GM12874 (cell line): ENCODE results near the gene KMT5C.

Experiments used
- CTCF ChIP-seq: IDR thresholded peaks from 2 replicates; pipeline ENCODE4 v1.5.1; 2011; ENCODE audit warnings: low read depth, mild to moderate bottlenecking, control low read depth, low read length, moderate library complexity; ENCODE audit not compliant: insufficient read depth

KMT5C gene

DNA sequence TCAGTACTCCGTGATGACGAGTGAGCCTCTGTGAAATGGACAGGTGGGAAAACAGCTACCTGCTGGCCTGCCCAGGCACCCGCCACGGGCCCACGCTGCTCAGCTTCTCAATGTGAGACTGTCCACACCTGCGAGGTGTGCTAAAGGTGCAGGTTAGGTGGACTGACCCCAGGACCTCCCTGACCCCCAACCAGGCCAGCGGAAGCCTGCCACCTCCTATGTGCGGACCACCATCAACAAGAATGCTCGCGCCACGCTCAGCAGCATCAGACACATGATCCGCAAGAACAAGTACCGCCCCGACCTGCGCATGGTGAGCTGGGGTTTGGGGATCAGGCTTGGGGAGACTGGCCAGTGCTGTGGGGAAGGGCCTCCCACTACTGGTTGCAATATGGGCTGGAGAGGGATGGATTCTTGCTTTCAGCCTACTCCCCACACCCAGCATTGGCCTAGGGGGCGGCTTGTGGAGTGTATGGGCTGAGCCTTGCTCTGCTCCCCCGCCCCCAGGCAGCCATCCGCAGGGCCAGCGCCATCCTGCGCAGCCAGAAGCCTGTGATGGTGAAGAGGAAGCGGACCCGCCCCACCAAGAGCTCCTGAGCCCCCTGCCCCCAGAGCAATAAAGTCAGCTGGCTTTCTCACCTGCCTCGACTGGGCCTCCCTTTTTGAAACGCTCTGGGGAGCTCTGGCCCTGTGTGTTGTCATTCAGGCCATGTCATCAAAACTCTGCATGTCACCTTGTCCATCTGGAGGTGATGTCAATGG is 48.2 kb downstream of the KMT5C start:
- TF ChIP-seq CTCF: no peak

DNA sequence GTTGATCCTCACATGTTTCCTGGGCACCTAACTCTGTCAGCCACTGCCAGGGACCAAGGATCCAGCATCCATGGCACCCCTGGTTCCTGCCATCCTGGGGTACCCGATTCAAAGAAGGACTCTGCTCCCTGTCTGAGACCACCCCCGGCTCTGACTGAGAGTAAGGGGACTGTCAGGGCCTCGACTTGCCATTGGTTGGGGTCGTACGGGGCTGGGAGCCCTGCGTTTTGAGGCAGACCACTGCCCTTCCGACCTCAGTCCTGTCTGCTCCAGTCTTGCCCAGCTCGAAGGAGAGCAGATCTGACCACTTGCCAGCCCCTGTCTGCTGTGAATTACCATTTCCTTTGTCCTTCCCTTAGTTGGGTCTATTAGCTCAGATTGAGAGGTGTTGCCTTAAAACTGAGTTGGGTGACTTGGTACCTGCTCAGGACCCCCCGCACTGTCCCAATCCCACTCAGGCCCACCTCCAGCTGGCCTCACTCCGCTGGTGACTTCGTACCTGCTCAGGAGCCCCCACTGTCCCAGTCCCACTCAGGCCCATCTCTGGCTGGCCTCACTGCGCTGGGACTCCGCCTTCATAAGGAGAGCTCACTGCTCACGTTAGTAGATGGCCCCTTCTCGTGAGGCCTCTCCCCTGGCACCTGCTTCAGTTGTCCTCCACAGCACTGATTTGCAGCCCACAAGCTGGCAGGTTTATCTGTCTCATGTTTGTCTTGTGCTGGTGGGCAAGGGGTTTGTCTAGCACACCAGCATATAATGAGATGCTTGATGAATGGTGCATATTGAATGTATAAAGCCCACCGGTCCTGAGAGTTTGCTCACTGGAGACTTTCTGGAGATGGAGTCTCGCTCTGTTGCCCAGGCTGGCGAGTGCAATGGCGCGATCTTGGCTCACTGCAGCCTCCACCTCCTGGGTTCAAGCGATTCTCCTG is 50.0 kb downstream of the KMT5C start:
- no peak for TF ChIP-seq CTCF

GRCh38 chr19:55390461-55390880 is 50.8 kb downstream of the KMT5C start:
- no peak for TF ChIP-seq CTCF

- TF ChIP-seq CTCF: no peak
Observed at GRCh38 chr19:55391191-55391670, 51.6 kb downstream of the KMT5C start.

- TF ChIP-seq CTCF: no peak
Observed at GRCh38 chr19:55391702-55392615, 52.3 kb downstream of the KMT5C start.

DNA sequence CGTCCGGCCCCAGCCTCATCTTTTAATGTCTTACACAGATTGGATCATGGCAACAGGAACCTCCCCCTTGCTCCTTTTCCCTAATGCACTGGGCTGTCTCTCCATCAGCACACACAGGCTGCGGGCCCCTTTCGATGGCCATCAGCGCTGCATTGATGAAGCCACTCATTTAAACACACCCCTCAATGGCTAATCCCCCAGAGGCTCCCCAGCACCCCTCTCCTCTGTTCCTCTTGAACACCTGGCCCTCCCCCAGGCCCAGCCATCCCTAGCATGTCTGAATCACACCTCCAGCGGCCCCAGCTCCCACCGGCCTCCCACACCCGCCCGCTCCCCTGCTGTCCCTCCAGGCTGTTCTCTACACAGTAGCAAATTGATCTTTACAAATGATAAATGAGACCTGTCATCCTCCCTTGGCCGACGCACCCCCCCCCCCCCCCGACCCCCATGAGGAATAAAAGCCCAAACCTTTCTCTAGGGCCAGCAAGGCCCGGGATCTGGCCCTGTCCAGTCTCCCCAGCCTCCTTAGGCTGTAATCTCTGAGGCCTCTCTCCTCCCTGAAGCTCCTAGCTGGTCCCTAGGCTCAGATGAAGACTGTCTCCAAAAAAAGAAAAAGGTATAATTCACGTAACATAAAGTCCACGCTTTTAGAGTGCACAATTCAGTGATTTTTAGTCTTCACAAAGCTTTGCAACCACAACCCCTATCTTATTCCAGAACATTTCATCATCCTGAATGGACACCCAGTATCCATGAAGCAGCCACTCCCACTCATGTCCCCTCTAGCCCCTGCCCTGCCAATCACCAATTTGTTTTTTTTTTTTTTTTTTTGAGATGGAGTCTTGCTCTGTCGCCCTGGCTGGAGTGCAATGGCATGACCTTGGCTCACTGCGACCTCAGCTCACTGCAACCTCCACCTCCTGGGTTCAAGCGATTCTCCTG is 53.4 kb downstream of the KMT5C start:
- TF ChIP-seq CTCF: no peak
